AG09309 (cell line): ENCODE measurements around the gene CR1.

ENCODE experiments used
- DNase-seq: peaks from one replicate; pipeline ENCODE4 v3.0.0-alpha.2; 2010; ENCODE audit warnings: low read depth
- H3K4me3 ChIP-seq: 2 replicates; pipeline ENCODE4 v1.5.1; 2011; ENCODE audit warnings: mild to moderate bottlenecking, low read depth, low read length, moderate library complexity; ENCODE audit not compliant: control insufficient read depth
- CTCF ChIP-seq: IDR thresholded peaks from 2 replicates; pipeline ENCODE4 v1.5.1; 2011; ENCODE audit warnings: mild to moderate bottlenecking, low read depth, low read length, inconsistent platforms; ENCODE audit not compliant: insufficient read depth, control insufficient read depth; ENCODE audit errors: missing control alignments

Gene CR1

GRCh38 chr1:207461649-207462048, 34.3 kb upstream of the CR1 start:
- no peak for DNase-seq
- no peak for TF ChIP-seq CTCF
- H3K4me3 ChIP-seq, result no peak overlapping the region

GRCh38 chr1:207462535-207462934, 33.4 kb upstream of the CR1 start:
- no peak for TF ChIP-seq CTCF
- no peak overlapping the region for H3K4me3 ChIP-seq
- no peak for DNase-seq

GRCh38 chr1:207463021-207463420, 32.9 kb upstream of the CR1 start:
- H3K4me3 ChIP-seq, result no peak overlapping the region
- no peak for TF ChIP-seq CTCF
- no peak for DNase-seq

- DNase-seq, result no peak
- no peak for TF ChIP-seq CTCF
- H3K4me3 ChIP-seq, result no peak overlapping the region
Measured at GRCh38 chr1:207463571-207463970, 32.4 kb upstream of the CR1 start.

- no peak overlapping the region for H3K4me3 ChIP-seq
- no peak for DNase-seq
- no peak for TF ChIP-seq CTCF
Measured at GRCh38 chr1:207470927-207471326, 25.0 kb upstream of the CR1 start.

- no peak for TF ChIP-seq CTCF
- no peak overlapping the region for H3K4me3 ChIP-seq
- DNase-seq, result no peak
Measured at GRCh38 chr1:207474210-207474609, 21.7 kb upstream of the CR1 start.

GRCh38 chr1:207486198-207486597, 9.8 kb upstream of the CR1 start:
- TF ChIP-seq CTCF, result no peak
- no peak for DNase-seq
- no peak overlapping the region for H3K4me3 ChIP-seq
